Right lobe of liver (tissue), 6 donors: ENCODE data around the gene FNDC3B. TPM values are rescaled to one million over a fixed set of nuclear protein-coding genes. Genes with fewer than 3 reads are reported as not detected.

Source experiments
- ATAC-seq, 4 donors: fragments of 200-7000 bp; cut with Tn5 transposase; one replicate each; pipeline ENCODE4 v1.9.1; 2020; ENCODE audit warnings: mild to moderate bottlenecking in 4 of 4, moderate library complexity in 4 of 4
- DNase-seq, 3 donors: peaks; one replicate each; pipeline ENCODE4 v3.0.0-alpha.2; 2020
- H3K27ac ChIP-seq, 3 donors: fragments of 200-600 bp; one replicate each; pipeline ENCODE4 v1.8.0; 2022
- H3K27me3 ChIP-seq, 2 donors: fragments of 200-600 bp; one replicate each; pipeline ENCODE4 v1.8.0; 2022
- H3K36me3 ChIP-seq, 4 donors: fragments of 200-600 bp; sonication (generic) in 1 of 4; one replicate each; pipeline versions ENCODE4 v1.5.1 to v1.8.0; 2017 to 2022; ENCODE audit warnings: control low read depth in 1 of 4
- H3K4me1 ChIP-seq, 4 donors: fragments of 200-600 bp; sonication (generic) in 1 of 4; one replicate each; pipeline versions ENCODE4 v1.5.1 to v1.8.0; 2017 to 2022; ENCODE audit warnings: control low read depth in 1 of 4
- H3K4me3 ChIP-seq, 3 donors: fragments of 200-600 bp; one replicate each; pipeline ENCODE4 v1.8.0; 2022
- H3K9me3 ChIP-seq, 4 donors: fragments of 200-600 bp; sonication (generic) in 1 of 4; one replicate each; pipeline versions ENCODE4 v1.5.1 to v1.8.0; 2017 to 2022; ENCODE audit warnings: control low read depth in 1 of 4
- POLR2A ChIP-seq: fragments of 450-650 bp; IDR thresholded peaks from one replicate; pipeline ENCODE4 v1.6.1; 2017; ENCODE audit warnings: antibody characterized with exemption, mild to moderate bottlenecking
- WGBS: methylation state at CpG from one replicate; pipeline ENCODE4 v1.1.6; 2018; ENCODE audit warnings: low coverage, low lambda C conversion rate; ENCODE audit not compliant: insufficient coverage; ENCODE audit errors: missing lambda C conversion rate; 5-methylcytosine and 5-hydroxymethylcytosine counted together
- intact Hi-C, 2 donors: fragments of 100-400 bp; cut with DNase I; formaldehyde crosslinking; loops; one replicate each; pipeline versions ENCODE4 v1.11.2 to v1.14.1; 2022
- total RNA-seq, 6 experiments: library from RNA; depleted of rRNA in 2 of 6; stranded (reverse); fragments of >200 nt in 2 of 6; fragmentation: NEBNext Ultra II Directional in 3 of 6; extraction: Animal tissue kit (Norgen Biotek cat#: 25700) in 3 of 6; gene quantifications; one replicate each; pipeline versions ENCODE4 v1.1.0 to v1.2.4, GENCODE V29; 2016 to 2023
- TF ChIP-seq, protein P1 (sequence below), 4 donors: fragments of 200-600 bp in 3 of 4; fragments of 450-650 bp in 1 of 4; IDR thresholded peaks; one replicate each; pipeline versions ENCODE4 v1.5.1 to v1.8.0; 2016 to 2022; ENCODE audit warnings: antibody characterized with exemption in 4 of 4, mild to moderate bottlenecking in 2 of 4
- donor health status: DM: no; HTN: yes; CAD: no.
- donor health status: DM: no; HTN: no; CAD: no.
- donor health status: DM: no; HTN: no; CAD: no.
- donor health status: DM: no; HTN: yes; CAD: no.
- donor health status: DM: no; HTN: yes; CAD: no.

Gene FNDC3B
- total RNA-seq, 6 experiments from 2014 or later = 40.2 to 184 (median 63.5) TPM

DNA sequence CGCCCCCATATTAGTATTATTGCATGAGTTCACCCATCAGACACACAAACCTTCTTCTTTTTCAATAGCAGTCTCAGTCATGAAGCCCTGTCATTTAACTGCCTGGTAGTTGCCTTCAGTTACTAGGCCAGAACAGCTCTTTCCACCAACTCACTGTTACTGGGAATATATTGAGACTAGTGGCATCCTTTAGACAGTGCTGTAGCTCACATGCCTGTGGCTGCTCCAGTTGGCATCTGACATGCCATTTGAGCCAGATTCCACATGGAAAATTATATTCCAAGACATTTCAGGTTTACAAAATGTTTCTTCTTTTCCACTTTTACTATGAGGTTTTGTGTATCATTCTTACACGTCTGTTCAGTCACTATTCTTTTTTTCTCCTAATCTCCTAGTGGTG, 262.8 kb downstream of the FNDC3B start:
- peaks cover 0 to 43% (median 16%) of the 10 kb centered on the region in 4 donors for H3K36me3 ChIP-seq
- no peaks in the 10 kb centered on the region for H3K9me3 ChIP-seq
- H3K4me1 ChIP-seq = peaks cover 0 to 8% (median 2%) of the 10 kb centered on the region in 4 donors
- ATAC-seq (no peak), DNase-seq (no peak)
- TF ChIP-seq, protein P1, sequence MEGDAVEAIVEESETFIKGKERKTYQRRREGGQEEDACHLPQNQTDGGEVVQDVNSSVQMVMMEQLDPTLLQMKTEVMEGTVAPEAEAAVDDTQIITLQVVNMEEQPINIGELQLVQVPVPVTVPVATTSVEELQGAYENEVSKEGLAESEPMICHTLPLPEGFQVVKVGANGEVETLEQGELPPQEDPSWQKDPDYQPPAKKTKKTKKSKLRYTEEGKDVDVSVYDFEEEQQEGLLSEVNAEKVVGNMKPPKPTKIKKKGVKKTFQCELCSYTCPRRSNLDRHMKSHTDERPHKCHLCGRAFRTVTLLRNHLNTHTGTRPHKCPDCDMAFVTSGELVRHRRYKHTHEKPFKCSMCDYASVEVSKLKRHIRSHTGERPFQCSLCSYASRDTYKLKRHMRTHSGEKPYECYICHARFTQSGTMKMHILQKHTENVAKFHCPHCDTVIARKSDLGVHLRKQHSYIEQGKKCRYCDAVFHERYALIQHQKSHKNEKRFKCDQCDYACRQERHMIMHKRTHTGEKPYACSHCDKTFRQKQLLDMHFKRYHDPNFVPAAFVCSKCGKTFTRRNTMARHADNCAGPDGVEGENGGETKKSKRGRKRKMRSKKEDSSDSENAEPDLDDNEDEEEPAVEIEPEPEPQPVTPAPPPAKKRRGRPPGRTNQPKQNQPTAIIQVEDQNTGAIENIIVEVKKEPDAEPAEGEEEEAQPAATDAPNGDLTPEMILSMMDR (IDR thresholded peaks at IDR 0.05) = no peak
- no peak for TF ChIP-seq POLR2A
- intact Hi-C loops = no loop called here
- no peak overlapping the region for H3K4me3 ChIP-seq
- H3K27me3 ChIP-seq = no peaks in the 10 kb centered on the region
- WGBS = 91% methylated on average over 2 of the region's 2 CpGs
- no peak overlapping the region for H3K27ac ChIP-seq

DNA sequence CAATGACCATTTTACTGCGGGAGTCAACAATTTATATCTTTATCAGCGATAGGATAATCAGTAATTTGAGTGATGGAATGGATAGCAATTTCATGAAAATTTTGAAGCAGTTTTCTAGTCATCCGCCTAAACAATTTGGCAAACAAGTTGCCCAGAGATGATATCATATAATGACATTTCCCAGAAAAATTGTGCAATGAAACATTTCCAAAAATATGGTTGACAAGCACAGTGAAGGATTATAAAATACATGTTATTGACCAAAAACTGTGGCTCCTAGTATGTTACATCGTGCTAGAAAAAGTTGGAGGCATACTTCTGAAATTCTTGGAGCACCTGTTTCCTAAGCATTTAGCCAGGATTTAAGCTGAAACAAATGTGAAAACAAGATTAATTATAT, 263.8 kb downstream of the FNDC3B start:
- DNase-seq (no peak), ATAC-seq (no peak)
- no peak for TF ChIP-seq POLR2A
- TF ChIP-seq, protein P1 (IDR thresholded peaks at IDR 0.05) = no peak
- no peaks in the 10 kb centered on the region for H3K27me3 ChIP-seq
- 74% methylated on average over 4 of the region's 4 CpGs for WGBS
- no peak overlapping the region for H3K27ac ChIP-seq
- H3K36me3 ChIP-seq = peaks cover 1 to 50% (median 17%) of the 10 kb centered on the region in 4 donors
- peaks cover 0 to 8% (median 2%) of the 10 kb centered on the region in 4 donors for H3K4me1 ChIP-seq
- intact Hi-C loops = no loop called here
- H3K9me3 ChIP-seq = no peaks in the 10 kb centered on the region
- H3K4me3 ChIP-seq = no peak overlapping the region

DNA sequence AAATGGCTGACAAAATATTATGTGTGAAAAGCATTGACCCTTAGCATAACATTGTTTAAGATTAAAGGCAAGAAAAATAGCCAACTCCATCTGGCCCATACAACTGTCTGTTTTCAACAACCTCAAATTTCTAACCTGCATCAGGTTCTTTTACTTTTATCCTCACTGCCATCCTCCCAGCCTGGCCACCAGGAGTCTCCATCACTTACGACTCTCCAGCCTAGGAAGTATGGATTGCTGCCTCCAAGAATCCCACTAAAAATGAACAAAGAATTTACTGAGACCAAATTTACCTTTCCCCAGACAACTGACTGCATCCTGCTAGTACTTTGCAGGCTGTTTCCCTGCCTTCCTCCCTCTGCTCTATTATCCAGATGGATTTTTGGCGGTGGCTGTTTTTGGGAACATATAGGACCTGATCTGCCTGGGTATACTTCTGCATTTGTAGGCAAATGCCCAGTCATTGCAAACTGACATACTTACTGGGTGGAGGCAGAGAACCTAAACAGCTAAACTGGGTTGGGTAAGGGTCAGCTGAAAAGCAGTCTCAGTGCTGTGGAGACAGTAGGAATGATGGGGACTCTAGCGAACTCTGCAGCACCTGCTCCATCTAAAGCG, 264.7 kb downstream of the FNDC3B start:
- Histone ChIP-seq H3K4me3 (no peak overlapping the region), H3K4me1 (peaks cover 0 to 8% (median 2%) of the 10 kb centered on the region in 4 donors), H3K27me3 (no peaks in the 10 kb centered on the region), H3K9me3 (no peaks in the 10 kb centered on the region), H3K27ac (no peak overlapping the region), H3K36me3 (peaks cover 7 to 50% (median 16%) of the 10 kb centered on the region in 4 donors)
- ATAC-seq = no peak
- intact Hi-C loops = no loop called here
- TF ChIP-seq, protein P1 (IDR thresholded peaks at IDR 0.05) = no peak
- no peak for TF ChIP-seq POLR2A
- 100% methylated on average over 3 of the region's 4 CpGs for WGBS
- DNase-seq = no peak

DNA sequence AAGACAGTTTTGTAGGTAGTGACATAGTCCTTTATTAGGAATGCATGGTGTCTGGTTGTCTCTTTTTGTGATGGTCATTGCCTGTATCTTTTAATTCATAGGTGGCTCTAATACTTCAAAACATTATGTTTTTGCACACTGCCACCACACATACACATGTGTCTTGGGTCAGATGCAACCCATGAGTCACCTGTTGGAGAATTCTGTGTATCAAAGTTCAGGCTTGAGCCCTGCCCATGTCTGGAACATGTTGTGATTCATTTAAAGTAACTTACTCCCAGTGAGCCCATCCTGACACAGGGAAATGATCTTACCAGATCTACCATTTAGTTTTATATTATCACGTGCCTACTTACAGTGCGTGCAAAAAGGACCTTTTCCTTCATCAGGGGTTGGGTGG, 266.2 kb downstream of the FNDC3B start:
- DNase-seq (no peak), ATAC-seq (peak; percentile 70 to 89 (median 82))
- no peak overlapping the region for H3K4me3 ChIP-seq
- intact Hi-C loops = no loop called here
- peak overlapping the region in 2 of 3 donors; percentile 2 to 3 for H3K27ac ChIP-seq
- no peaks in the 10 kb centered on the region for H3K27me3 ChIP-seq
- TF ChIP-seq, protein P1 (IDR thresholded peaks at IDR 0.05) = no peak
- no peak for TF ChIP-seq POLR2A
- no peaks in the 10 kb centered on the region for H3K9me3 ChIP-seq
- H3K4me1 ChIP-seq = peaks cover 0 to 8% (median 2%) of the 10 kb centered on the region in 4 donors
- H3K36me3 ChIP-seq = peaks cover 7 to 48% (median 18%) of the 10 kb centered on the region in 4 donors
- 100% methylated on average over 2 of the region's 2 CpGs for WGBS
